Iris pigment epithelial cell (primary cell): ENCODE measurements around the gene CNTNAP1.
"Not testable (repeated sequence)": the region's sequence is repeated elsewhere in the genome, so short reads cannot be mapped to it uniquely, and the experiment has no call there.

Experiments used
- DNase-seq: peaks from one replicate; pipeline ENCODE4 v3.0.0-alpha.2; 2011; ENCODE audit warnings: low read depth

CNTNAP1 gene

GRCh38 chr17:42681976-42682721 lies at the start of gene CNTNAP1:
CNTNAP1 (plus strand) TSS chr17:42682531; CDS start chr17:42682830, 299 bp downstream.
- DNase-seq: peak; percentile 75

DNA sequence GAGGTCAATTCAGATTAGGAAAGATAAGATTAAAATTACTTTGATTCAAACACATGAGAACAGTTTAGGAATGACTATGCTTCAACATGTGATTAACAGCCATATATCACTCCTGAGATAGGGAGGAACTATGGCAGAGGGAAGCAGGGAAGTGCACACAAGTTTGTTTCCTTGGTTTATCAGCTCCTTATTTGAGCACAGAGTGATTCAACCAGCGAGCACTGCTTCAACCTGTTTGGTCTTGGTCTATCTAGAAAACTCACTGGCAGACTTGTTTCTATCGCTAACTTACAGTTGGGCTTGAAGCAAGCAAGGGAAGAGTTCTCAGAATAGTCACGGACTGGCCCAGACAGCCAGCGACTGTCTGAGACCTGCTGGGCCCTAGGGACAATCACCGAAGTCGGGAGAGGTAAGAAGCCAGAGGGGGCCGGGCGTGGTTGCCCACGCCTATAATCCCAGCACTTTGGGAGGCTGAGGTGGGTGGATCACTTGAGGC lies 49.3 kb upstream of the CNTNAP1 start:
- DNase-seq: no peak

DNA sequence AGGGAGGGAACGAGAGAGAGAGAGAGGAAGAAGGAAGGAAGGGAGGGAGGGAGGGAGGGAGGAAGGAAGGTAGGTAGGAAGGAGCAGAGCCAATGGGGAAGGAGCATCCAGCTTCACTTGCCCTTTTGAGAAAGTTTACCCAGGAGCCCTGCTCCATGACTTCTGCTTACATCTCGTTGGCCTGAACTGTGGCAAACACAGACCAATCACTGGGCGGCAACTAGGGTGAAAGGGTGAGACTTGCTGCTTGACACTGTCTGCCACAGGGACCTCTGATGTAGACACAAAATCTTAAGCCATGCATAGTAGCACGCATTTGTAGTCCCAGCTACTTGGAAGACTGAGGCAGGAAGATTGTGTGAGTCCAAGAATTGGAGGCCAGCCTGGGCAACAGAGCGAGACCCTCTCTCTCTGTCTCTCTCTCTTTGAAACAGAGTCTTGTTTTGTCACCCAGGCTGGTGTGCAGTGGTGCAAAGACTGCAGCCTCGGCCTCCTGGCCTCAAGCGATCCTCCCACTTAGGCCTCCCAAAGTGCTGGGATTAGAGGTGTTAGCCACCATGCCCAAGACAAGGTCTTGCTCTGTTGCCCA lies 42.7 kb upstream of the CNTNAP1 start:
- DNase-seq: no peak

DNA sequence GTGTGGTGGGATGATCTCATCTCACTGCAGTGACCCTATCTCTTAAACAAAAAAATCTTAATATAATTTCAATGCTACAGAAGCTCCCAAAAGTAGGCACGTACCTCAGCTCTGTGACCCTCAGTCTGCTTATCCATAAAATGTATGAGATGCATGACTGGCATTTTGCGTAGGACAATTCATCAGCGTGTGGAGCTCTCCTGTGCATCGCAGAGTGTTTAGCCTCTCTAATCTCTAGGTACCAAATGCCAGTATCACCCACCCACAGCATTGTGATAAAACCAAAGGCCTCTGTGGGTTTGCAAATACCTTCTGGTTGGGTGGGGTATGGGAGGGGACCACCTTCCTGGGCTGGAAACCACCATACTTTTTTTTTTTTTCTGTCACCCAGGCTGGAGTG lies 42.2 kb upstream of the CNTNAP1 start:
- no peak for DNase-seq

- no peak for DNase-seq
These were observed 40.0 kb upstream of the CNTNAP1 start for GRCh38 chr17:42642336-42642735.

DNA sequence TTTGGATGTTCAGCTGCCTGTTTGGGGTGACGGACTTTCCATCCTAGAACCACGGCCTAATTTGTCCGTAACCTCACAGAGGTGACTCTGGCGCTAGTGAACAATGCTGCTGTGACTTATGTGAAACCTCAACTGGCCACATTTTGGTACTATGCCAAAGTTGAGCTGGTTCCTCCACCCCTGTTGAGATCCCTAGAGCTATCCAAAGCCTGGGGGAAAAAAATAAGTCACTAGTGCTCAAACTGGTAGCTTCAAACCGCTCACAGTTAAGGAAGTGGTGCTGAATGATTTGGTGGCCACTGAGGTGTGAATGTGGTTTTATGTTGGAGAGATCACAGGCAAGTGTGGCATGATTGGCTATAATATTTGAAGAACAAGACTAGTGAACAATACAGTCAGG lies 34.6 kb upstream of the CNTNAP1 start:
- DNase-seq: no peak

DNA sequence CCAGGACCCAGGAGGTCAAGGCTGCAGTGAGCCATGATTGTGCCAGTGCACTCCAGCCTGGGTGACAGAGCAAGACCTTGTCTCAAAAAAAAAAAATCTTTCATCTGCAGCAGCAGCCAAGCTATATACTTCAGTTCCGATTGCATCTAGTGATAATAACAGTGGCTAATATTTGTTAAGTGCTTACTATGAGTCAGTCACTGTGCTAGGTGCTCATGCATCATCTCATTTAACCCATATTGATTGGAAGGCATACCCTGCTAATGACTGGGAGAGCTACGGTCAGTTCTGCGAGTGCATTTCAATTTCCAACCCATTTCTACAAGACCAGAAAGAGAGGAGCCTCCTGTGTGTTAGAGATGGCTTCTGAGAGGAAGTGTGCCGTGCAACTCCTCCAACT lies 30.9 kb upstream of the CNTNAP1 start:
- no peak for DNase-seq

DNA sequence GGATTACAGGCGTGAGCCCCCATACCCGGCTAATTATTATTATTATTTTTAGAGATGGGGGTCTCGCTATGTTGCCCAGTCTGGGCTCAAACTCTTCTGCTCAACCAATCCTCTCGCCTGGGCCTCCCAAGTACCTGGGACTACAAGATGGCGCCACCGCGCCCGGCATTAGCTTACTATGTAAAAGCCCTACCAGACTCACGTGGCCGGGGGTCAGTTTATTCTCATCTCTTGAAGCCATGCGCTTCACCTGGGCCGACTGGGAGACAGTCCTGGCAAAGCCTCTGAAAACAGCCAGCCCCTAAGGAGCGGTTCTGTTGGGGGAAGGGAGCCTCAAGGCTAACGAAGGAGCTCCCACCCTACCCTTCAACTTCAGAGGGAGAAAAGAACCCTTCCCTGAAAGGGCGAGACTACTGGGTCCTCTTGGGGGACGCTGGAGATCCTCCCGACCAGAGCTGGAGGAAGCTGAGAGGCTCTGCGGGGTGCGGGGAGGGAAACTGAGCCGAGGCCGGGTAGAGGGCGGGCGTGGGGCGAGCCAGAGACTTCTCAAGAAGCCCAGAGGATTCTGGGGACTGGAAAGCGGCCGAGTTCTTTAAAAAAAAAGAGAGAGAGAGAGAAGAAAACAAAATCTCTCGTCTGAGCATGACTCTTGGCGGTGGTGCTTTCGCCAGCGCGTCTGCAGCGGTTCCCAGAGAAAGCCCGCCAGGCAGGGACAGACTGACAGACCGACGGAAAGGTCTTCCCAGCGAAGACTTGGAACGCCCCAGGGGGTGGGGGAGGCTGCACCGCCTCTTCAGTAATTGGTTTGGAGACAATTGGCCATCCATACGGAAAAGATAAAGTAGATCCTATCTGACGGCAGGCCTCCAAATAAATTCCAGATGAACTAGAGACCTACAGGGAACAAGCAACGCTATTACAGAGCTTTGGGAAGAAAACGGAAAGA lies 28.9 kb upstream of the CNTNAP1 start:
- DNase-seq: peak; percentile 81

DNA sequence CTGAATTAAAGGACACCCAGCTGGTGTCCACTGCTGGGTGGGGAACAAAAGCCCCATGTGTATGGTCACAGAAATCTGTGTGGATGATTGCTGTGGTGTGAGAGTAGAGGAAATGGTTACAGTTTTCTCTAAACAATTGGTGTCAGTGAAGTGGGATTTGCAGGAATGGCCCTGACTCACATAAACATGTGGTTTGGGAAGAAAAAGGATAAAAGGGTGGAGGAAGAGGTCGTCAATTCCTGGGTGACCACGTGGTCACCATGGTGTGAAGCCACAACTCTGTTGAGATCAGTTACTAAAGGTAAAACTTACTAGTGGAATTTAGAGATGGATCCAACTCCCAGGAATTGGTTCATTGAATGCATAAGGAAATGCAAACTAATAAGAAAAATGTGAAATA lies 26.8 kb upstream of the CNTNAP1 start:
- peak; percentile 31 for DNase-seq

- no peak for DNase-seq
These were observed 24.3 kb upstream of the CNTNAP1 start for GRCh38 chr17:42657824-42658588.

- peak; percentile 84 for DNase-seq
These were observed 23.0 kb upstream of the CNTNAP1 start, which contains the start of gene TUBG2 for GRCh38 chr17:42659079-42659931. TUBG2 (plus strand) TSS chr17:42659284; CDS start chr17:42659504, 220 bp downstream.

- DNase-seq: not testable (repeated sequence)
These were observed 22.4 kb upstream of the CNTNAP1 start for GRCh38 chr17:42659932-42660274.

DNA sequence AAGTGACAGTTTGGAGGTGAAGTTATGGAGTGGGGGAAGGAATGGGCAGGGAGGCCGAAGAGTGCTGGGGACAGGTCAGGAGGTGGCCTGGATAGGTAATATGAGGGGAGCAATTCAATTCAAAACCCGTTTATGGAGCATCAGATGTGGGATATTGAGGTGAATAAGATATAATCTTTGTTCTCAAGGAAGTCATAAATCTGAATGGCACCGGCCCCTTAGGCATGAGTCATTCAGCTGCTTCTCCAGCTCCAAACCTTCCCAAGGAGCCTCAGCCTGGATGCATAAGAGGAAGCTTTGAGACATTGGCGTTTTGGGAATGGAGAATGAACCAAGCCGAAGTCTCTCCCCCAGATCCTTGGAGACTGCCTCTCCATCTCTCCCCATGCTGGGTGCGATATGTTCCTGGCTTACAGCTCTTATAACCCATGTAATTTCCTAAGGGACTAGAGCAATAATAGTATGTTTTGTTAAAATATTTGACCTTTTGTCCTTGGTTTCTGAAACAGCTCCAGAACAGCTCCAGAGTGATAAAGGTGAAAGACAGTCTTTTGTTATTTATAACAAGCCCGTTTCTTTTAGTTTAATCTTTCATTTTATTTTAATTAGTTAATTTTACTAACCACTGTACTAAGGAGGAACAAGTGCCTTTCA lies 21.5 kb upstream of the CNTNAP1 start:
- DNase-seq: peak; percentile 51

- DNase-seq: no peak
These were observed 16.7 kb upstream of the CNTNAP1 start for GRCh38 chr17:42665581-42666001.

DNA sequence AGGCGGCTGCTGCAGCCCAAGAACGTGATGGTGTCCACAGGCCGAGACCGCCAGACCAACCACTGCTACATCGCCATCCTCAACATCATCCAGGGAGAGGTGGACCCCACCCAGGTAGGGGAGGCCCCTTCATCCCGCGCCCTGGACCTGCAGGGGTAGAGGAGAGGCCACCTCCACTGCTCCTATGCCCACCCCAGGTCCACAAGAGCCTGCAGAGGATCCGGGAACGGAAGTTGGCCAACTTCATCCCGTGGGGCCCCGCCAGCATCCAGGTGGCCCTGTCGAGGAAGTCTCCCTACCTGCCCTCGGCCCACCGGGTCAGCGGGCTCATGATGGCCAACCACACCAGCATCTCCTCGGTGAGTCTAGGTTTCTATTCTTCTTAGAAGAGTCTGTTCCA lies 16.2 kb upstream of the CNTNAP1 start:
- not testable (repeated sequence) for DNase-seq

- DNase-seq: peak; percentile 75
These were observed 15.0 kb upstream of the CNTNAP1 start for GRCh38 chr17:42667088-42667951.

DNA sequence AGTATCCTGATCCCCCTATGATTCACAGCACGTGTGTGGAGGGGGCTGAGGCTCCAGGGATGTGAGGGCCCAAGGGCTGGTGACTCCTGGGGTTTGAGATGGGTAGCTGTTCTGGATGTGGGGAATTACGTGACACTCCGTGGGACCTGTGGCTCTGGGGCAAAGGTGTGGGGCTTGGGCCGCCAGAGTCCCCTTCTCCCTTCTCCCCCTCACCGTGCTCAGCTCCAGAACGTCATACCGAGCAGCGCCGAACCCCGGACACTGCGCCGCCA lies 12.7 kb upstream of the CNTNAP1 start:
- no peak for DNase-seq

- no peak for DNase-seq
These were observed 12.1 kb upstream of the CNTNAP1 start for GRCh38 chr17:42669977-42670788.
